ENCODE results near the gene CAMK1D. TPM values are rescaled to one million over a fixed set of nuclear protein-coding genes. Genes with fewer than 3 reads are reported as not detected.
"Not testable (repeated sequence)": the region's sequence is repeated elsewhere in the genome, so short reads cannot be mapped to it uniquely, and the experiment has no call there.

Gene CAMK1D
- total RNA-seq, 1 donor from 2014 or later: 5.2 TPM

DNA sequence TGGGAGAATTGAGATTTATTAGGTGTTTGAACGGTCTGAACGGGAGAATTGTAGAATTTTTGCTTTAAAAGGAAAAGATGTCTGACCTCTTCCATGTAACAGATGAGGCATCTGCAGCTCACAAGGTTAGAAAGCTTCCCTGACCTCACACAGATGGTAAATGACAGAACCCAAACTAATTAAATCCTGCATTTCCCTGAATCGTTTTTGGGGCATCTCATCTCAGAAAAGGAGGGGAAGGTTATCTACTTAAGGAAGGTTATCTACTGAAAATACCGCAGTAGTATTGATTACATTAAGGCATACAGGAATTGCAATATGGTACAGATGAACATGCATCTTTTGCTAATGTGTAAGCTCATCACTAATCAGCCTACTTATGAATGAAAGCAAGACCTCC lies 373.9 kb downstream of the CAMK1D start:
- intact Hi-C loops (cut with DNase I): loop anchor here (5.0 kb wide), 1 partner anchor 349 kb away; no protein-coding TSS in a partner anchor
- DNase-seq (ENCODE audit: missing footprints): no peak
- no peak for ATAC-seq

DNA sequence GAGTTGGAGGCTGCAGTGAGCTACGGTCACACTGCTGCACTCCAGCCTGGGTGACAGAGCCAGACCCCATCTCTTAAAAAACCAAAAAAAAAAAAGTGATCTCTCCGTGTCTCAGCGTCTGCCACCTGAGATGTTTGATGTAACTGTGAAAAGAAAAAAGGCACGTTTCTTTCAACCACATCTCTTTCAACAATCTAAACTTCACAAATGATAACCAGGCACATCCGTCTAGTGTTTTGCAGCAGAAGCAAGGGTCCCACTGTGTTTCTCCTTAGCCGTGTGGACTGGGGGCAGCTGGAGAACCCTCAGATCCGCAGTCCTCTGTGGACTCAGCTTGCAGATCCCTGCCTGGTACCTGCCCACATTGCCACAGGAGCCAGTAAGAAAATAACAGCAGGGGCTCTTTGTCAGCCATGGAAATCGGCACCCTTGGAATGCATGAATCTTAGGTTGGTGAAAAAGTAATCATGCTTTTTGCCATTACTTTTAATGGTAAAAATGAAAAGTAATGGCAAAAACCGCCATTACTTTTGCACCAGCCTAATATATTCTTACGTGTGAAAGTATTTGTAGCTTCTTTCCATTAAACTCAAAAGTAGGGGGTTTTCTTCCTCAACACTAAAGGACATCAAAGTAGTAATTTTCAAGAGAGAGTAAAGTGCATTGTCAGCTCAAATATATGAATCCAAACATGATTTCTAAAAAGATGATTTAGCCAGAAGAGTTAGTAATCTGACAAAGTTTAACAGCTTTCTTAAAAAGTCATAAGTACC lies 375.6 kb downstream of the CAMK1D start:
- DNase-seq (ENCODE audit: missing footprints) (no peak), ATAC-seq (no peak)
- intact Hi-C loops (cut with DNase I): loop anchor here (5.0 kb wide), 1 partner anchor 347 kb away; no protein-coding TSS in a partner anchor

DNA sequence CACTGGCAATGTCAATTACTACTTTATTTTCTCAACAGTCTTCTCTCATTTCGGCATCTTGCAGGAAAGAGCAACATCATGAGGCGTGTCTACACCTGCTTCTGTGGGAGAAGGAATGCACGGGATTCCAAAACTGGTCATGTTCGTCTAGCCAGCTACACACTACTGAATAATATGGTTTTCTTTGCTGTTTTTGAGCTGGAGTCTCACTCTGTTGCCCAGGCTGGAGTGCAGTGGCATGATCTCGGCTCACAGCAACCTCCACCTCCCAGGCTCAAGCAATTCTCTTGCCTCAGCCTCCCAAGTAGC lies 376.2 kb downstream of the CAMK1D start:
- intact Hi-C loops (cut with DNase I); DNase-seq (ENCODE audit: missing footprints); ATAC-seq: not testable (repeated sequence)

DNA sequence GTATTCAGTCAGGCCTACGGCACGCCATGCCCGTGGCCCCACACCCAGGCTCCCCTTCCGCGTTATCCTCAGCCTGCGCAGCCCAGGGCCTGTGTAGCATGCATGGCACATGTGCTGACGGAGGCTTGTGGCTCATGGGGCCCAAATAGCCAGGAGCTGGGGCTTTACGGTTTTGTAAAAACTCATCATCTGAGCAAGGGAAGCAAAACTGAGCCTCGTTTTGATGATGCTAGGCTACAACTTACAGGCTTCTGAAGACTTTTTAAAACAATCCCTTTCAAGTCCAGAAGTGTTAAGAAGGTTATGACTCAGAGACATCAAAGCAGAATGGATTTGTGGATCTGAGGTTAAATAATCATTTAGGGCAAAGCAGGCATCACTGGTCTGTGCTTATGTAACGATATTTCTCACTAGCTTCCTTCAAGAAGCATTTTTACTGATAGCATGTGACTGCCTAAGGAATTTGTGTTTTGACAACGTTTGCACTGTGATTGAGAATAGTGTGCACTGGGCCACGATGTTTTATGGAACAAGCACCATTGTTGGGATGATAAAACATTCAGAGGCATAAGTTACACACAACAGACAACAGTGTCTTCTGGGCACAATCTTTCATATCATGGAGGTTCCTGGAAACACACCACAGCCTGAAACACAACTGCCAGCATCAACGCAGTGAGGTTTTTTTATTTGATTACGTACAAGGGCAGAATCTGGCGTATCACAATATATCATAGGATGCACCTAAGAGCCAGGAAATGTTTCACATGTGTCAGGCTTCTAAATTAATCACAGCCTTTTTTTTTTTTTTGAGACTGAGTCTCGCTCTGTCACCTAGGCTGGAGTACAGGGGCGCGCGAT lies 377.9 kb downstream of the CAMK1D start:
- ATAC-seq: no peak
- DNase-seq (ENCODE audit: missing footprints): no peak
- intact Hi-C loops (cut with DNase I): no loop called here

DNA sequence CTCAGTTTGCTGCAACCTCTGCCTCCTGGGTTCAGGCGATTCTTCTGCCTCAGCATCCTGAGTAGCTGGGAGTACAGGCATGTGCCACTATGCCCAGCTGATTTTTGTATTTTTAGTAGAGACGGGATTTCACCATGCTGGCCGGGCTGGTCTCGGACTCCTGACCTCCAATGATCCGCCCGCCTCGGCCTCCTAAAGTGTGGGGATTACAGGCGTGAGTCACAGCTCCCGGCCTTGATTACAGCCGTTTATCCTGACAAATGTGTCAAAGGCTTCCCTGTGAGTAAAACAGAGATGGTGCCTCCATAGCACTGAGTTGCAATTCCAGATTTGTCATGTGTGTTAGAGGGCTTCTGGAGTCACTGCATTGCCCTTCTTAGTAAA lies 378.5 kb downstream of the CAMK1D start:
- no peak for ATAC-seq
- intact Hi-C loops (cut with DNase I): no loop called here
- DNase-seq (ENCODE audit: missing footprints): no peak

DNA sequence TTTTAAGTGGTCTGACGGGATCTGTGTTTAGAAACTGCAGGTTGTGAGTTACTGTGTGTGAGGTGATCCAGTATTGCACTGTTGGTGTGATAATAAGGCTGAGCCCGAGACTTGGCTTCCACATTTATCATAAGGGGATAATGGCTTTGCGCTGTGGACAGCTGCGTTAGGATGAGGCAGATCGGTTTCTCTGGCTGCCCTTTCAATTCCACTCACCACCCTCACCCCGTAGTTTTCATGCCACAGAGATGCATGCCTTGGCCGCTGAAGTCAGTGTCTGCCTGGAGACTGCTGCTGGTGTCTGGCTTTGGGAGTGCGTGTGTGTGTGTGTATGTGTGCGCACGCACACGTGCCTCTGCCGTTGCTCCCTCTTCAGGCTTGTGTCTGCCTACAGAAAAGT lies 379.1 kb downstream of the CAMK1D start:
- intact Hi-C loops (cut with DNase I): no loop called here
- DNase-seq (ENCODE audit: missing footprints) (no peak), ATAC-seq (no peak)

DNA sequence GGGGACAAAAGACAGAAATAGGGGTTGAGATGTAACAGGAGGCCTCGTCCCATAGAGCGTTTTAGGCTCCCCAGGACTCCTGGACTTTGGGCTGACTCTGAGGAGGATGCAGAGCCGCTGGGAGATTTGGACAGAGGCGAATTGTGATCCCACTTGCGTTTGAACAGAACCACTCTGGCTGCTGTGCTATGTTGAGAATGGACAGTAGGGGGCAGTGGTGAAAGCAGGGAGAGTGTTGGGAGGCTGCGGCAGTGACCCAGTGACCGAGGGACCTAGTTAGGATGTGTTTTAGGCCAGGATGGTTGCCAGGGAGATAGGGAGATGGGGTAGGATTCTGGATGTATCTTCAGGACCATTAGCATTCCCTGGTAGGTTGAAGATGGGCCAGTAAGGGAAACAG lies 380.5 kb downstream of the CAMK1D start:
- DNase-seq (ENCODE audit: missing footprints) (no peak), ATAC-seq (no peak)
- intact Hi-C loops (cut with DNase I): no loop called here

DNA sequence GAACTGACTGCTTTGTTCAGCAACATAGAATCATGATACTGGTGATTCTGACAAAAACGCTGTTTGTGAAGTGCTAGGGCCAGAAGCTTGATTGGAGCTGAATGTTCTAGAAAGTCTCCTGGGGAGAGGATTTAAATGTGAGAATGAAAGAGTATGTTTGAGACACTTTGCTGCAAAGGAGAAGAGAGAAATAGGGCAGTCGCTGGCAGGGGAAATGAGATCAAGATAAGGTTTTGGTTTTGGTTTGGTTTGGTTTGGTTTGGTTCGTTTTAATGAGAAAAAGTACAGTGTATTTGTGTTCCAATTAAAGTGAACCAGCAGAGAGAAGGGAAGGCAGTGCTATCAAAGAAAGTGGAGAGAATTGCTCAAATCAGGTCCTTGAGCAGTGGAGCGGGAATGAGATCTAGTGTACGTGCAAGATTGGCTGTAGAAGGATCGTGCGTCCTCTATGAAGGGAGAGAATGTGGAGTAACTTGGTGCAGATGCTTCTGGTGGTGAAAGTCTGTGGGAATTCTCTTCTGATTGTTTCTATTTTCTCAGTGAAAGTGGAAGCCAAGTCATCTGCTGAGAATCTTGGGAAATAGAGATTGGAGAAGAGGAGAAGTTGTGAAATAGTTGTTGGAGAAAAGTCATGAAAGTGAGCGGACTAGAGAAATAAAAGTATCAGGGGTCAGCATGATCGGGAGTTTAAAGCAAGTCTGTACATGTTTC lies 381.6 kb downstream of the CAMK1D start:
- peak; percentile 89 for ATAC-seq

DNA sequence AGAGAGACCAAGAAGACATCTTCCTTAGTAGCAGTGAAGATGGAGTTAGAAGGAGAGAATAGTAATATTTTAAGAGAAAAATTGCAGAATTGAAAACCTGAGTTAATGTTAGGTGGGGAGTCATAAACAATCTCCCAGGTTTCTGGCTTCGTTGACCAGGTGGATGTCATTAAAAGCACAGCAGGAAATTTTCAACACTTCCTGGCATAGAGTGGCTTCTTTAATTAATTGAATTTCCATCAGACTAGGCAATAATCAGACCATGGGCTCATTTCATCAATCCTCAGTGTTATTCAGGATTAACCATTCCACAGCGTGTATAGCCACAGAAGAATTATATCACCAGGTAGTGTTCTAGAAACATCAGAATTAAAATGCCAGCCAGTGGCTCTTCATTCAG lies 383.9 kb downstream of the CAMK1D start:
- intact Hi-C loops (cut with DNase I): no loop called here
- no peak for DNase-seq (ENCODE audit: missing footprints)
- no peak for ATAC-seq

More for the DNA sequence above, 381.6 kb downstream of the CAMK1D start:
- DNase-seq (ENCODE audit: missing footprints): no peak
- intact Hi-C loops (cut with DNase I): no loop called here

DNA sequence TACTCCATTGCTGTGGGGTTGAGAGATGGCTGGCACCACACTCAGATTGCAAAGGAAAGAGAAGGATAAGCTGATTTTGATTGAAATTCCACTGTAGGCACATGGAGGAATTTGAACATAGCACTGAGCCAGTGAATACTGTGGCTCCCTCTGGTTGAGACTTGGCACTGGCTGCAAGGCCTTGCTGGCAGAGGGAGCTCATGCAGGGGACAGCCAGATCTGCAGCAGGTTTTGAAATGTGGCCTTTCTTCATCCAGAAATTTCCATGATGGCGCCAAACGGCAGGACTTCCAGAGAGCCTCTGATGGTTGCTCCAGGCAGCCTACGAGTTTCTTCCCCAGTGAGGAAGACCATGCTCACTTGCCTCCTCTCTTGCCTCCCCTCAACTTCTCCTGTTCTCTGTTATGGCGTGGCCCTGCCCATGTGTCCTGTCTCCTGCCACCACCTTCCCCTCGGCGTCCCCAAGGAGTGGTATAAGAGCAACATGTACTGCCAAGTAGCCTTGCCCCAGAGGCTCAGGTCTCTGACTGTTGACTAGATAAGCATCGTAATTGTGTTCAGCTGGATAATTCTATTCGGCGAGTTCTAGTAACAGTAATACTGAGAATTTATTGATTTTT lies 386.6 kb downstream of the CAMK1D start:
- ATAC-seq: peak; percentile 56
- DNase-seq (ENCODE audit: missing footprints): peak; percentile 71
- intact Hi-C loops (cut with DNase I): no loop called here

DNA sequence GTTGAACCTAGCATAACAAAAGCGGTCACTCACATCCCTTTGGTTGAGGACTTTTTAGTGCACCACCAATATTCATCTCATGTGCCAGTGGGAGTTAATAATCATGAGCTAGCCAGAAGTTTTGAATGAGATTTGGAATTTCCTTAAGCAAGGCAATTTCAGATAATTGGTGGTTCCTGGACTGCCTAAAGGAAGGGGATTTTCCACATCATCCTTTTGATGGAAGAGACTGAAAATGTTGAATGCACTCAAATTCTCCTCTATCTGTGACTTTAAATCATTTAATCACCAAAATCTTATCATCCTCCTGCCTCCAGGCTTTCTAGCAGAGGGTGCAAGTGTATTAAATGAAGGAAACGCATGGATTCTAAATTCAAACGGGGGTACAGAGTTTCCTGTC lies 391.5 kb downstream of the CAMK1D start:
- ATAC-seq: no peak
- intact Hi-C loops (cut with DNase I): no loop called here
- DNase-seq (ENCODE audit: missing footprints): no peak

DNA sequence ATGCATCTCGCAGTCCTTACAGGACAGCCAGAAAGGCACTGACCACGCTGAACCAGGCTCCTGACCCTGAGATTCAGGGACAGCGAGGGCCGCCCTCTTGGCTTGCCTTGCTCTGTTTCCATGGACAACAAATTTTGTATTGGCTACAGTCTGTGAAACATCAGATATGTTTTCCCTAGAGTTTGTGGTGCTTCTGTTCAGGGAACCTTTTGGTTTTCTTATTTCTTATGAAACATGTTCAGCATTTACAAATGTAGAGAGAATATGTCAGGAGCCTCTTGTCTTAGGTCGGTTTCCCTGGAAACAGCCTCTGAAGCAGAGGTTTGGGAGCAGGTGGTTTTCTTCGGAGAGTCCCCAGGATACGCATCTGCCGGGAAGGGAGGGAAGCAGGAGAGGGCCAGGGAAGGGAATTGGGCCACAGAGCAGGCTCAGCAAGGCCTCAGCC lies 392.0 kb downstream of the CAMK1D start:
- intact Hi-C loops (cut with DNase I): no loop called here
- DNase-seq (ENCODE audit: missing footprints) (peak; percentile 75), ATAC-seq (peak; percentile 96)

DNA sequence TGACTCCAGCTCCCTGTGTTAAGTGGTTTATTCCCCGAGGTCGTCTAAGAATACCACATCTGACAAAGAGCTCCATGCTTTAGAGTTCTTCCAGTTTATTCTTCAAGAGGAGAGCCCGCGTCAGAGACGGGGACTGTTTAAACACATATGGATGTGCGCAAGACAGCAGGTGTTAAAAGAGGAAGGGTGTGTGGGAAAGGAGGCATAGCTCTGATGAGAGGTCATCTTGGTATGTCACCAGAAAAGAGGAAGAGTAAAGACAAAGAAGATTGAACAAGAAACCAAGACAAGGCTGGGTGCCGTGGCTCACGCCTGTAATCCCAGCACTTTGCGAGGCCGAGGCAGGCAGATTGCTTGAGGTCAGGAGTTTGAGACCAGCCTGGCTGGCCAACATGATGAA lies 393.4 kb downstream of the CAMK1D start:
- DNase-seq (ENCODE audit: missing footprints) (no peak), ATAC-seq (no peak)
- intact Hi-C loops (cut with DNase I): no loop called here

DNA sequence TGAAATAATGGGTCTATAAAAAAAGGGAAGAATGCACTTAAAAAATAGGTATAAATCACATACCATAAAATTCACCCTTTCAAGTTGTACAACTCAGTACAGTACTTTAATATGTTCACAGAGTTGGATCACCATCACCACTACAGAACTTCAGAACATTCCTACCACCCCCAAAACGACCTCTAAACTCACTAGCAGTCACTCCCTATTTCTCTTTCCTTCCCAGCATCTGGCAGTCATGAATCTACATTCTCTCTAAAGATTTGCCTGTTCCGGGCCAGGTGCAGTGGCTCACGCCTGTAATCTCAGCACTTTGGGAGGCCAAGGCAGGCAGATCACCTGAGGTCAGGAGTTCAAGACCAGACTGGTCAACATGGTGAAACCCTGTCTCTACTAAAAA lies 394.1 kb downstream of the CAMK1D start:
- ATAC-seq; intact Hi-C loops (cut with DNase I); DNase-seq (ENCODE audit: missing footprints): not testable (repeated sequence)

DNA sequence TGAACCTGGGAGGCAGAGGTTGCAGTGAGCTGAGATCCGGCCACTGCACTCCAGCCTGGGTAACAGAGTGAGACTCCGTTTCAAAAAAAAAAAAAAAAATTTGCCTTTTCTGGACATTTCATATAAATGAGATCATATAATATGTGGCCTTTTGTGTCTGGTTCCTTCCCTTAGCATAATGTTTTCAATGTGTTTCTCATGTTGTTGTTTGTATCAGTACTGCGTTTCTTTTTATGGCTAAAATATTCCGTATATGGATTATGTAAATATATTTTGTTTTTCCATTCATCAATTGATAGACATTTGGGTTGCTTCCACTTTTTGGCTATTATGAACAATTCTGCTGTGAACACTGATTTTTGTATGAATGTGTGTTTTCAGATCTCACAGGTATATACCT lies 394.6 kb downstream of the CAMK1D start:
- intact Hi-C loops (cut with DNase I): no loop called here
- no peak for ATAC-seq

DNA sequence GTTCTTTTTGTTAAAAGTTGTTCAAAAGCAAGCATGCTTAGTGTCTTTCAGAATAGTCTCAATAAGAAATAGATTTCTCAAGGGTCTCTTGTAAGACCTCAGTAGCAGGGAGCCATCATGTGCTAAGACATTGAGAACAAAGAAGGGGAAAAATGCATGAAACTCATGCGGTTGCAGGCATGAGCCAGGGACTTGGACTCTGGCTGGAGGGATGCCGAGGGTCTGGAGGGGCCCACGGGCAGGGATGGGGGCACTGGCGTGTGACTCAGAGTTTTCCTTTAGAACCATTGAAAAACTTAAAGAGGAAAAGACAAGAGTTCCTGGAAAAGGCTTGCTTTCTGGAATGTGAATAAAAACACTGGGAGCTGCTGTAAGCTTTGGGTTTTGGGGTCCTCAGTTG lies 398.8 kb downstream of the CAMK1D start:
- intact Hi-C loops (cut with DNase I): no loop called here
- no peak for ATAC-seq

More for the DNA sequence above, 394.6 kb downstream of the CAMK1D start:
- no peak for DNase-seq (ENCODE audit: missing footprints)

DNA sequence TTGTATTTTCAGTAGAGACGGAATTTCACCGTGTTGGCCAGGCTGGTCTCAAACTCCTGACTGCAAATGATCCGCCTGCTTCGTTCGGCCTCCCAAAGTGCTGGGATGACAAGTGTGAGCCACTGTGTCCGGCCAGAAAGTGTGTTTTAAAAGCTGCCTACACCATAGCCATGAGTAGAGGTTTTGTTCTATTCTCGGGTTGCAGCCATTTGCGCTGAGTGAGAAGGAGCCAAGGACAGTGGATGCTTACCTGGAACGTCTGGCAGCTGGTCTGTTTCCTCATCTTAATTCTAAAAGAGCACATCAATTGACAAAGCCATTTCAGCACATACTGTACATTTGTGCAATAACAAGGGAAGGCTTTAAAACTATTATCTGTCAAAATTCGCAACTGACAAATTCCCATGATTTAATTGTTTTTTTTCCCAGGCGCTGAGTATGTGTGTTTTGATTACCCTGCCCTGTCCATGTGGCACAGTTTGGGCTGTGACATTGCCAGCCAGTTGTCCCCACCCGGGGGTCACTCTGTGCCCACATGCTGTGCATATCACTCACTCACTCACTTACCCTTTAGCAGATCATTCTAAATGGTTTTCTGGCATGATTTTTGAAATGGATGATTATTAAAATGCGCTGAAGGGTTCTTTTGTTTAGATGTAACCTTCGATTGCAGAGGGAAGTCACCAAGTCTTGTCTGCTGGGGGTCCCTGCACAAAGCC lies 400.6 kb downstream of the CAMK1D start:
- ATAC-seq: no peak
- intact Hi-C loops (cut with DNase I): no loop called here
- no peak for DNase-seq (ENCODE audit: missing footprints)

More for the DNA sequence above, 398.8 kb downstream of the CAMK1D start:
- no peak for DNase-seq (ENCODE audit: missing footprints)

DNA sequence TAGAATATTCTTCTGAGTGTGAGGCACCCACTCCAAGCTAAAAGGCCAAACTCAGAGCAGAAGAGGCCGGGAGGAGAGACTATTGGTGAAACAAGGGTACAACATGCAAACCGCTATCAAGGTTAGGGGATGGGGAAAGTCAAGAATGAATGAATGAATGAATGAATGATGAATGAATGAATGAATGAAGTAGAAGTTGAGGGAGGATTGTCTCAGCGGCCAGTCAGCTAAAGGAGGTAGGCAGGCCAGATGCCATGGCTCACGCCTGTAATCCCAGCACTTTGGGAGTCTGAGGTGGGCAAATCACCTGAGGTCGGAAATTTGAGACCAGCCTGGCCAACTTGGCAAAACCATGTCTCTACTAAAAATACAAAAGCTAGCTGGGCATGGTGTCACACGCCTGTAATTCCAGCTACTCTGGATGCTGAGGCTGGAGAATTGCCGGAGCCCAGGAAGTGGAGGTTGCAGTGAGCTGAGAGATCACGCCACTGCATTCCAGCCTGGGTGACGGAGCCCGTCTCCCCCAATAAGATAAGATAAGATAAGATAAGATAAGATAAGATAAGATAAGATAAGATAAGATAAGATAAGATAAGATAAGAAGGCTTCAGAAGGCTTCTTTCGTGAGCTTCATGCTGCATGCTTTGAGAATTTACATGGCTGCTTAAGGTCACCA lies 401.3 kb downstream of the CAMK1D start:
- DNase-seq (ENCODE audit: missing footprints) (no peak), ATAC-seq (no peak)
- intact Hi-C loops (cut with DNase I): no loop called here
